NB4 (cell line): ENCODE data around the gene FKBP7.

Experiments used
- DNase-seq: peaks from one replicate; pipeline ENCODE4 v3.0.0; 2010; ENCODE audit warnings: low read depth
- H3K4me3 ChIP-seq: one replicate; pipeline ENCODE4 v1.5.1; 2011; ENCODE audit warnings: mild to moderate bottlenecking, low read depth, low read length, moderate library complexity
- CTCF ChIP-seq: IDR thresholded peaks from one replicate; pipeline ENCODE4 v1.5.1; 2012; ENCODE audit warnings: low read depth, low read length
- MAX ChIP-seq: IDR thresholded peaks from 2 replicates; pipeline ENCODE4 v1.6.1; 2011; ENCODE audit warnings: low read depth, low read length
- MYC ChIP-seq: IDR thresholded peaks from 2 replicates; pipeline ENCODE4 v1.6.1; 2011; ENCODE audit warnings: low read depth, low read length
- POLR2A ChIP-seq: IDR thresholded peaks from 2 replicates; pipeline ENCODE4 v1.6.1; 2011; ENCODE audit warnings: mild to moderate bottlenecking; ENCODE audit not compliant: insufficient read length; ENCODE audit errors: extremely low read depth

The FKBP7 gene

GRCh38 chr2:178512484-178512883, 34.1 kb upstream of the FKBP7 start:
- TF ChIP-seq MYC (no peak), CTCF (no peak), MAX (no peak), POLR2A (no peak)
- no peak for DNase-seq
- no peak overlapping the region for H3K4me3 ChIP-seq

GRCh38 chr2:178510384-178510783, 32.0 kb upstream of the FKBP7 start:
- H3K4me3 ChIP-seq, result no peak overlapping the region
- no peak for TF ChIP-seq MAX
- TF ChIP-seq POLR2A, result no peak
- TF ChIP-seq CTCF, result no peak
- no peak for TF ChIP-seq MYC
- no peak for DNase-seq

GRCh38 chr2:178508646-178509045, 30.2 kb upstream of the FKBP7 start:
- no peak overlapping the region for H3K4me3 ChIP-seq
- TF ChIP-seq CTCF, result no peak
- no peak for TF ChIP-seq MYC
- no peak for TF ChIP-seq POLR2A
- TF ChIP-seq MAX, result no peak
- DNase-seq, result no peak

GRCh38 chr2:178506949-178507348, 28.5 kb upstream of the FKBP7 start:
- DNase-seq, result no peak
- TF ChIP-seq MYC (no peak), MAX (no peak), POLR2A (no peak), CTCF (no peak)
- H3K4me3 ChIP-seq, result no peak overlapping the region

- no peak overlapping the region for H3K4me3 ChIP-seq
- no peak for DNase-seq
- no peak for TF ChIP-seq MYC
Observed at GRCh38 chr2:178506524-178506923, 28.1 kb upstream of the FKBP7 start.

GRCh38 chr2:178506101-178506500, 27.7 kb upstream of the FKBP7 start:
- TF ChIP-seq MAX (no peak), POLR2A (no peak), CTCF (no peak), MYC (no peak)
- no peak overlapping the region for H3K4me3 ChIP-seq
- no peak for DNase-seq
